Measurements from ENCODE around the gene DCLK3.

DCLK3 gene

DNA sequence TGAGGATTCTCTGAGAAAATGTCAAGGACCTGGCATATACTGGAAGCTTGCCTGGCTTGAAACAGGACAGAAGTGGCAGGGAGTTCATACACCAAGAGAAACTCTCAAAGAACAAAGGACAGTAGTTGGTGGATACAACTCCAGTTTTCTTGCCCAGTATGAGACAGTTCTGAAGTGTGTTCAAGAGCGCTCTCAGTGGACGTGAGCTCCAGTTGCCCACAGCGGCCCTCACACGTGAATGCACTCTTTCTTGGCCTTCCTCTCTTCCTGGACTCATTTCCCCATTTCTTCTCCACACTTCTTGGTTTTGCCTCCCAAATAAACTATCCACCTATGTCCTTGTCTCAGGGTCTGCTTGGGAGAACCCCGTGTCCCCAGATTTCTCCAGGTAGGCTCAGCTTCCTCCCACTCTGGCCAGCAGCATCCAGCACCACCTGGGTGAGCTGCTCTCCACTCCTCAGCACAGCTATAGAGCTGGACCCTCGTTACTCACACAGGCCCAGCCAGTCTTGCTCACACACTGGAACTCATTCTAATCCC is 54.5 kb downstream of the DCLK3 start:
- no peak for FAIRE-seq
- no peak for DNase-seq (ENCODE audit: low spot score)

DNA sequence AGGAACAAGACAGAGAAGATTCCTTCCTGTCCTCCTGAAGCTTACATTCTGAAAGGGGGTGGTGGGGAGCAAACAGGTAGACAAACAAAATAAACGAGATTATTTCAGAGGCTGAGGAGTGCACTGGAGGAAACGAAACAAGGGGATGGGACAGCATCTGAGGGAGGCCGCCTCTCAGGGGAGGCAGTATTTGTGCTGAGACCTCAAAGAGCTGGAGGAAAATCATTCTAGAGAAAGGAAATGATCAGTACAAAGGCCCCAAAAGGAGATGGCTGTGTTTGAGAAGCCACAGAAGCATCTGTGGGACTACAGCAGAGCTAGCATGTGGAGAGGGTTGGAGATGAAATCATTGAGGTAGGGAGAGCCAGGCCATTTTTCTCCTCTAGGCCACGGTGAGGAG is 55.1 kb downstream of the DCLK3 start:
- DNase-seq (ENCODE audit: low spot score) = no peak
- no peak for FAIRE-seq

DNA sequence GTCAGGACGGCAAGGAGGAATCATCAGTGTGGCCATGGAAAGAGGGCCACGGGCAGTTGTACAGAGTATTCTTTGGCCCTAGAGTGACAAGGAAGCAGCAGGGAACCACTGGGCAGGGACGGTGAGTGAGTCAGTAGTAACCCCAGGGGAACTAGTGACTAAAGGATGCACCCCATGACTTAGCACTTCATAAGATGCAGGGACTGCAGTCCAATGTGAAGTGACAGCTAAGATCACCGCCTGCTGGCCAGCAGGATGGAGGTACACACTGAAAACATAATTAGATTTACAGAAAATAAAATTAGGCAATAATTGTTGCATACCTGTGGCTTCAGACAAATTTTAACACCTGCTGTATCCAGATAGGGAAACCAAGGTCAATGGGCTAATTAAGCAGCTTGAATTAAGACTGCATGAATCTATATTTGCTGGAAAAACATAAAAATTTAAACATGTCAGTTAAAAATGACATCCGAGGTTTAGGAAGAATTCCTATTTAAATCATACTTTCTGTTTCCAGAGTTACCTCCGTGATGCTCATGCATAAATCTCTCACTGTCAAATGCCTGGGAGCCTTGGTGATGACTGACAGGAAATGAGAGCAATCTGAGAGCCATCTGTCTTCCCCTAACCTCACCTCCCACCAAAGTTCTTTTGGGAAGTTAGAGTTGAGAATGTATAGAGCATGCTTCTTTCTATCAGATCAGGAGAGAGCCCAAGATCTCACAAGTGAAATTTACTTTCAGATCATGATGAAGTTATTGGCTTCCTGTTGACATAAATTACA is 56.5 kb downstream of the DCLK3 start:
- DNase-seq (ENCODE audit: low spot score) (peak; percentile 69), FAIRE-seq (no peak)

DNA sequence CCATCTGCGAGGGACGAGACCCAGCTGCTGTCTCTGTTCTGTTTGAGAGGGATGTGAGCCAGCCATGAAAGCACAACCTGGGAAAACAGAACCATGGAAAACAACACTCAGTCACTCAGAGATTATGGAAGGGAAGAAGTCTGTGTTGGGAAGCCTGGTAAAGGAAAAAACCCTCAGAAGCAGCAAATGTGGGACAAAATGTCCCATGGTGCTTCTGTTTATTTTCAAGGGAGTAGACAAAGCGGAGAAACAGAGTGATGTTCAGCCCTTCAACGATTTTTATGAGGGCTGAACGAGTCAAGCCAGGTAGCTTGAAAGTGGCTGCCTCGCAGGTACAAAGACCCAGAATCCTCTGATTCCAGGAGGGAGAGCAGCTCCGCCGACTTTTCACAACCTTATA is 59.3 kb downstream of the DCLK3 start:
- no peak for FAIRE-seq
- DNase-seq (ENCODE audit: low spot score) = no peak

DNA sequence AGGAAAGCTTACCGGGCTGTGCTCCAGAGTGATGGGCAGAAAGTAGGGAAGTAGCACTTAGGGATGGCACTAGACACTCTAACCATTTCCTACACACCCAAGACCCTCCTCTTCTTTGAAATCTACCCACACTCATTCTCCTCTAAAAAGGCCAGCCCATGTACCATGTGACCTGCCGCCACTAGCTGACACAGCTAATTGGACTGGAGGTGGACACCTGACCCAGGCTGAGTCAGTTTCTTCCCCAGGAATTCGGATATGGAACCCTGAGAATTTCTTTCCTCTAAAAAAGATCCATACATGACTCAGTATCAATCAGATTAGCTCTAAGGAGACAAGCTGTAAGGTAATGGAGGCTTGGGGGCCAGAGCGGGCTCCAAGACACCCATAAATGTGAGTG is 60.1 kb downstream of the DCLK3 start:
- DNase-seq (ENCODE audit: low spot score) (no peak), FAIRE-seq (no peak)

DNA sequence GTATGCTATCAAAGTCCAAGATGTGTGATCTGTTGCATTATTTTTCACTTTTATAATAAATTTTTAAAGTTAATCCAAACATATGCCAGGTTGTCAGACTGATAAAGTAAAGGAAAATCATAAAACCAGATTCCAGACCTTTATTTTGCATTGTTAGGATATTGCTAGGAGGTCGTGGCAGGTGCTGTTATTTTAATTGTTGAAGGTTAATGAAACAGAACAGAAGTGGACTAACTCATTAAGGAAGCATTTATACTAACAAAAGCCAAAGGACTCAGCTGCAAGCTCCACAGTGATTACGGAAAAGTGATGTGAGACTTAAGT is 63.1 kb downstream of the DCLK3 start:
- no peak for DNase-seq (ENCODE audit: low spot score)
- FAIRE-seq = no peak

DNA sequence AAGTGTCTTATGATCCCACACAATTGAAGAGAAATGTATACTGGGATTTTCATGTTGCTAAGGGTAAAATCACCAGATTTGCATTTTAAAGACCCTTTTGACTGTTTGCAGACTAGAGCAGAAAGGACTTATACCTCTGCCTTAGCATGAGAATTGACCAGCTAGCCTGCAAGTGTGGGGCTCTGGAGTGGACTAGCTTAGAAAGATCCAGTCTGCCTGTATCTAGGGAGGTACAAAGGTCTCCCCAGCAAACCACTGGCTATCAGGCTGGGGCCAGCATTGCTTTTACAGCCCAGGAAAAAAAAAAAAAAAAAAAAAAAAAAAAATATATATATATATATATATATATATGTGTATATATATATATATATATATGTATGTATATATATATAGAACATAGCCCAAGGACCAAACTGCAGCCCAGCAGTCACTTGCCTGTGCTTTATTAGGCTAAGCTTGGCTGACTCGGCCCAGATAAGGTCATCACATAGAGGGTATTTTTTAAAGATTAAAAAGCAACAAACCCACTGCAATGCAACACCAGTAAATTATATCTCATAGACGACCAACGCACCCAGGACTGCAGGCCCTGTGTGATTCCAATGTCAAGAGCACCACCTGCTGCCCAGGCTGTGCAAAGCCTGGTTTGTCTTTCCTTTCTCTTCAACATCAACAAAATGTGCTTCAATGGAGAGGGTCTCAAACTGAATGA is 63.7 kb downstream of the DCLK3 start:
- DNase-seq (ENCODE audit: low spot score) = peak; percentile 85
- peak; percentile 84 for FAIRE-seq

DNA sequence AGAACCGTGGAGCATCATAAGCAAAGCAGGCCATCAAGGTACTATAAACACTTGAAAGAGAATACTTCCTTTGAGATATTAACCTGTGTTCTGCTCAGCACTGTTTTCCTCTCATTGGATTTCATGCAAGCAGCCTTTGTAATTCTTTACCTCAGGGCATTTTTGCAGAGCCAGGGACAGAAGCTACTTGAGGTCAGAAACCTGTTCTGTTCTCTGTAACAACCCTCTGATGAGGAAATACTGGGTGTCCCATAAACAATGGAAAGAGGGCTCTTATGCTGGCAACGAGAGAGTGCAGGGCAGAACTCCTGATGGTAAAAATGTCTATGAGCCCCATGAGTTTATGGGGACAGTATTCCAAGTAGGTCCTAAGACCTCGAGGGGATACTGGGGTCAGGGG is 66.0 kb downstream of the DCLK3 start:
- FAIRE-seq (no peak), DNase-seq (ENCODE audit: low spot score) (no peak)

DNA sequence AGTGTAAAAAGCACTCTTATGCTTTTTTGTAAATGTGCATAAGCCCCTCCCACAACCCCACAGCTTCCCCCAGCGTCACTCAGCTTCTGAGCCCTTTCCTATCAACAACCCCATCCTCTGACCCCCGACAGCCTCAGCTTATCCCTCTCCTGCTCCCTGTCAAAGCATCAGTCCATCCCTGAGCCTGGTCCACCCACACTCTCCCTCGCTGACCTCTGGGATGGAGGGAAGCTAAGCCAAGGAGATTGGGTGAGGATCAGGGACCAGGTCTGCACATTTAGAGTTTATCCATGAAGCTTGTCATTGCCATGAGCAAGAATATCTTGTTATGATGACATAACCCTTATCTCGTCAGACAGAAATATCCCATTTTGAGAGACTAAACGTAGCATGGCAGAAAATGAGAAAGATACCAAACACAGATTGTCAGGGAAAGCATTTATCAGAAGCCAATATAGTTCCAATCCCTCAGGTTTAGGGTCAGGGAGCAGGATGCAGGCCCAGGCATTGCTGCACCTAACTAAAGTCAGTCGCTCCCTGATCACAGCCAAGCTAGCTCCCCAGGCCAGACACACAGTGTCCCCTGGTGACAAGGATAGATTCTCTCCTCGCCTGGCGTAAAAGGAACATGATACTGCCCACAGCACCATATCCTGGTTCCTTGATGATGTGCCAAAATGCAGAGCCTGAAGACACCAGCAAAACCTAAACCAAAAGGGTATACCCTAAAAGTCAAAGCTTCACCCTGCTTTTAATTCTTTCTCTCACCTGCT is 66.9 kb downstream of the DCLK3 start:
- DNase-seq (ENCODE audit: low spot score) (no peak), FAIRE-seq (no peak)

DNA sequence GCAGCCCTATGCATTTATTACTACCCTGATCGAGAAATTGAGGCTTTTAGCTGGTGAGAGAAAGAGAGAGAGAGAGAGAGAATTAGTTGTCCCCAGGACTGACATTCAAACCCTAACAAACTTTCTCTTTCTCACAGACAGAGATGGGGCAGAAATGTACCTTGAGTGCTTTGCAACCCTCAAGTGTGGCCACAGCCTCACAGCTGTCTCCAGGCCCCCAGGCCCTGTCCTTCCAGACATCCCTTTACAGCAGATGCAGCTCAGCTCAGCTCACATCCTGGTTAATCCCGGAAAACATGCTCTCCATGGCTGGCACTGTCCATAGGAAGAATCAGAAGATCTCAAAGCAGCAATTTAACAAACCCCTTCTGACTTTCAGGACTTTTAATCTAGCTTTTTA is 67.6 kb downstream of the DCLK3 start:
- no peak for DNase-seq (ENCODE audit: low spot score)
- FAIRE-seq = no peak

DNA sequence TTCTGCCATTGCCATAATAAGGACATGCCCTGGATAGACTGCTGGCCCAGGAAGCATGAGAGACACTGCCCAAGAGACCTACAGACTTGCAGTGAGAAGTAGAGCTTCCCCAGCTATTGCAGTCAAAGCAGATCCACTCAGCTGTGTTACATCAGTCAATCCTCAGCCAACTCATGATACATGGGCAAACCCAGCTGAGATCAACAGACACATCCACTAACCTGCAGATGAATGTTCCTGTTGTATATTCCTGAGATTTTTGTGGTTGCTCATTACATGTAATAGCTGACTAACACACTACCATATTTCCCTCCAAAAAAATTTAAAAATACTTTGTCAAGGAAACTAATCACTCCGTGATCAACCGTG is 68.6 kb downstream of the DCLK3 start:
- FAIRE-seq = peak; percentile 91
- DNase-seq (ENCODE audit: low spot score) = peak; percentile 94

DNA sequence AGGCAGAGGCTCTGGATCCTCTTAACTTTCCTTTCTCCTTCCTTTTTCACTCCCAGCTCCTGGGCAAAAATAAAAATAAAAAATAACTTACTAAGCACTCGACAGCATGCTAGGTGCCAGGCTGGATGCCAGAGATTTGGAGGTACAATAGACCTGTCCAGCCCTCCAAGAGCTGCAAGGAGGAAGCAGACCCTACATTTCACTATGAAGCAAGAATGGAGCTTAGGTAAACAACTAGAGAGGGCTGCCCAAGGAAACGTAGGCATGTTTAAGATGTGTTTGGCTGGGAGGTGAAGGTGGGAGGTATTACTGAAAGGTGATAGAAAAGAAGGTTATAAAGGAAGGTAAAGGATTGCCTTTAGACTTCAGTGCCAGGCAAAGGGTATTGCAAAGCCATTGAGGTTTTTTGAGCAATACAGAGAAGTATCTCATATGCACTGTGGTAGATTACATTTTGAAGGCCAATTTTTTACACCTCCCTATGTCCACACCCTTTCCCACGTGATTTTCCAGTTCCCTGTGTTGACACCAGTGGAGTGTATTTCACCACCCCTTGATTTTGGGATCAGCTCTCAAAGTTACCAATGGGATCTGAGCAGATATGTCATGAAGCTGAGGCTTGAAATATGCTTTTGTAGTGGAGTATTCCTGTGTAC is 69.1 kb downstream of the DCLK3 start:
- FAIRE-seq (no peak), DNase-seq (ENCODE audit: low spot score) (no peak)

DNA sequence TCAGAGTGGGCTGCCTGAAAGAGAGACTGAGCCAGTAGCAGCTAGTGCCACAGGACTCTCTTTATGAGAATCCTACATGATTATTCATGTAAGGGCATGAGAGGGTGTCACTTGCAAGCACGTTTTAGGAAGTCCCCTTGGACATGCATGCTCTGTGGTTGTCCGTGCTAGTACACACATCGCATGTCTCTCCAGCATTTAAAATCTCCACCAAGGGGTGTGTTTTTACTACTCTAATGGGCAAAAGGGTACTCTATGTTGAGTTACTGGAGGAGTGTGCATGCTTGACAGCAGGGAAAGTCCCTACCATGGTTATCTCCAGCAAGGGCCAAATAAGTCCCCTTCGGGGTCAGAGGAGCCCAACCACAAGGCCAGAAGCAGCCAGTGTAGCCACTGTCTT is 70.7 kb downstream of the DCLK3 start:
- no peak for DNase-seq (ENCODE audit: low spot score)
- no peak for FAIRE-seq

DNA sequence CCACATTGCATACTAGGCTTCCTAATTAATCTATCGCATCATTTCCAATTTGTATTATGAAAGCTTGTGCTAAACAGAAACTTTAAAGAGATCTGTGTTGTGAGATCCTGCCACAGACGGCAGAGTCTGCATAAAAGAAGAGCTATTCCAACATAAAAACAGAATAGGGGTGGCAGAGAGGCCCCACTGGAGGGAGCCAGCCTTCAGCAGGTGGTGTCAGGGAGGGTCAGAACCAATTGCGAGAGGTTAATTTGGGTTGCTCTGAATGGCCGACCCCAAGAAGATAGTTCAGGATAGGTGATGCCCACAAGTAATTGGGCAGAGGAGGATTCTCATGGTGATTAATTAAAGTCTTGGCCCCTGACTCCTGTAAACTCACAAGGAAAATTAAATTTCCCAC is 74.8 kb downstream of the DCLK3 start:
- no peak for FAIRE-seq

DNA sequence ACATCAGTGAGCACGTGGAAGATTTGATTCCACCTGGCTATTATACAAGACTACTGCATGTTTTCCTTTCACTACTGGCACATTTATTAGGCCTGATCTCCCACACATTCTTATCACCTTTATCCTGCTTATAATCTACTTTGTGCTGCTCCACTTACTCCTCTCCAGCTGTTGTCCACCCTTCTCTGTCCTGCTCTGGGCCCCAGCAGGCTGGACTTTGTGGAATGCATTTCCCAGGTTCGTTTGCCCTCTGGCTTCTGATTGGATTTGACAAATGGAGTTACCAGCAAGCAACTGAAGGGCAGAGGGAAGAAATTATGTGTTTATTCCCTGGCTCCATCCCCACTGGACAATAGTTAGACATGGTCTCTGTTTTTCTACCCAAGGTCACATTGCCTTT is 75.5 kb downstream of the DCLK3 start:
- FAIRE-seq = no peak

More for the DNA sequence above, 74.8 kb downstream of the DCLK3 start:
- no peak for DNase-seq (ENCODE audit: low spot score)

DNA sequence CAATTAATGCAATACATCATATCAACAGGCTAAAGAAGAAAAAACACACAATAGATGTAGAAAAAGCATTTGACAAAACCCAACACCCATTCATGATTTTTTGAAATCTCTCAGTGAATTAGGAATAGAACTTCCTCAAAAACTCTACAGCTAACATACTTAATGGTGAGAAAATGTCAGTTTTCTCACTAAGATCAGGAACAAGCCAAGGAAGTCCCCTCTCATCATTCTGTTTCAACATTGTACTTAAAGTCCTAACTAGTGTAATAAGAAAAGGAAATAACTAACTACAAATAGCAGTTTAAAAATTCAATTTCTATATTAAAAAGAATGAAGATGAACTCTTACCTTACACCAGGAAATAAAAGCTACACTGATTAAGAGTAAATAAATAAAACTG is 77.8 kb downstream of the DCLK3 start:
- DNase-seq (ENCODE audit: low spot score) = no peak
- no peak for FAIRE-seq

More for the DNA sequence above, 75.5 kb downstream of the DCLK3 start:
- no peak for DNase-seq (ENCODE audit: low spot score)

DNA sequence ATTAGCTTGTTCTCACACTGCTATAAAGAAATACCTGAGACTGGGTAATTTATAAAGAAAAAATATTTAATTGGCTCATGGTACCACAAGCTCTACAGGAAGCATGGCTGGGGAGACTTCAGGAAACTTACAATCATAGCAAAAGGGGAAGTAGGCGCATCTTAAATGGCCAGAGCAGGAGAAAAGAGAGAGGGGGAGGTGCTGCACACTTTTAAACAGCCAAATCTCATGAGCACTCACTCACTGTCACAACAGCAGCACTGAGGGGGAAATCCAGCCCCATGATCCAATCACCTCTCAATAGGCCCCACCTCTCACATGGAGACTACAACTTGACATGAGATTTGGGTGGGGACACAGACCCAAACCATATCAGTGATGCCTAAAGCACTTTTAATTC is 82.5 kb downstream of the DCLK3 start:
- no peak for DNase-seq (ENCODE audit: low spot score)
- no peak for FAIRE-seq

DNA sequence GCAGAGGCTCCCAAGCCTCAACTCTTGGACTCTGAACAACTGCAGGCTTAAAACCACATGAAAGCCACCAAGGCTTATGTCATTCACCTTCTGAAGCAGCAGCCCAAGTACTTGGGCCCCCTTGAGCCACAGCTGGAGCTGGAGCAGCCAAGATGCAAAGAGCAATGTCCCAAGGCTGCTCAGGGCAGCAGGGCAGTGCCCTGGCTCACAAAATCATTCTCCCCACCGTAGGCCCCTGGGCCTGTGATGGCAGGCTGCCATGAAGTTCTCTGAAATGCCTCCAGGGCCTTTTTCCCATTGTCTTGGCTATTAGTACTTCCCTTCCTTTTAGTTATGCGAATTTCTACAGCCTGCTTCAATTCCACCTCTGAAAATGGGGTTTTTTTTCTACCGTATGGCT is 83.4 kb downstream of the DCLK3 start:
- DNase-seq (ENCODE audit: low spot score) (no peak), FAIRE-seq (no peak)

DNA sequence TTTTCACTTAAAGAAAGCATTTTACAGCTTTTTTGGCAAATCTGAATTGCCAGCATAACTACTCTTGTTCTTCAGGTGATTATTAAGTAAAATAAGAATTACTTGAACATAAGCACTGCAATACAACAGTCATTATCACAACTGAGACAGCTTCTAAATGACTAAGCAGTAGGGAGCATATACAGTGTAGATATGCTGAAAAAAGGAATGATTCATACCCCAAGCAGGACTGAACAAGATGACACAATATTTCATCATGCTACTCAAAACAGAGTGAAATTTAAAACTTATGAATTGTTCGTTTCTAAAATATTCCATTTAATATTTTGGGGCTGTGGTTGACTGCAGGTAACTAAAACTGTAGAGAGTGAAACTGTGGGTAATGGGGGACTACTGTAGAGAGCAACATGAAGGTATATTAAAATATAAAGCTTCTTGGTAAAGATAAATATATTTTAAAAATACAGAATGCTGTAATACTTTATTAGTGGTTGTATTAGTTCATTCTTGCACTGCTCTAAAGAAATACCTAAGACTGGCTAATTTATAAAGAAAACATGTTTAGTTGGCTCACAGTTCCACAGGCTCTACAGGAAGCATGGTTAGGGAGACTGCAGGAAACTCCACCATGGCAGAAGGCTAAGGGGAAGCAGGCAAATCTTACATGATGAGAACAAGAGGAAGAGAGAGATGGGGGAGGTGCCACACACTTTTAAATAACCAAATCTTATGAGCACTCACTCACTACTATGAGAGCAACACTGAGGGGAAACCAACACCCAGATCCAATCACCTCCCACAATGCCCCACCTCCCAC is 84.8 kb downstream of the DCLK3 start:
- DNase-seq (ENCODE audit: low spot score) = peak; percentile 92
- peak; percentile 96 for FAIRE-seq

DNA sequence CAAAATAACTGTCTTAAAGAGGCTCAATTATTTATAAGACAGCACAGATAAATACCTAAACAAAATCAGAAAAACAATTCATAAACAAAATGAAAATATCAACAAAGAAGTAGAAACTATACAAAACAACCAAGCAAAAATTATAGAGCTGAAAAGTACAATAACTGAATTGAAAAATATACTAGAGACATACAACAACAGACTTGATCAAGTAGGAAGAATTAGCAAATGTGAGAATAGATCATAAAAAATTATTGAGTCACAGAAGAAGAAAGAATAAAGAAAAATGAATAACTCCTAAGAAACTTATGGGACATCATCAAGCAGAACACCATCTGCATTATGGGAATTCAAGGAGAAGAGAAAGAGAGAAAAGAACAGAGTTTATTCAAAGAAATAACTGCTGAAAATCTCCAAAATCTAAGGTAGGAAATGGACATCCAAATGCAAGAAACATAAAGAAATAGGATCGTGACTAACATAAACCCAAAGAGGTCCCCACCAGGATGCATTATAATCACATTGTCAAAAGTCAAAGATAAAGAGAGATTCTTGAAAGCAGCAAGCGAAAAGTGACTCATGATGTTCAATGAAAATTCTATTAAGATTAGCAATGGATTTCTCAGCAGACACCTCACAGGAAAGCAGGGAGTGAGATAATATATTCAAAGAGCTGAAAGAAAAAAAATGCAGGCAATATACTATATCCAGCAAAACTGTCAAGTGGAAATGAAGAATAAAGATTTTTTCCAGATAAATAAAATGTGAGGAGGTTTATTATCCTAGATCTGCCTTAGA is 85.9 kb downstream of the DCLK3 start:
- FAIRE-seq (peak; percentile 97), DNase-seq (ENCODE audit: low spot score) (peak; percentile 93)

Data from RCC 7860 (cell line).